Measurements from ENCODE around the gene TRIM45.

TRIM45 gene

GRCh38 chr1:117138561-117138960, 17.0 kb upstream of the TRIM45 start:
- no peak for DNase-seq (ENCODE audit: extremely low read depth, insufficient read length)
- Histone ChIP-seq H3K36me3 (ENCODE audit: control insufficient read depth, insufficient read depth, low read length) (no peaks in the 10 kb centered on the region), H3K4me3 (replicated peaks; ENCODE audit: low read depth, low read length) (no peak overlapping the region), H3K27me3 (replicated peaks; ENCODE audit: control insufficient read depth, insufficient read depth, low read length) (no peaks in the 10 kb centered on the region; the same call in none of the 2 replicates)
- no peak for TF ChIP-seq CTCF (IDR thresholded peaks at IDR 0.05; ENCODE audit: insufficient read depth, low read length, poor library complexity, severe bottlenecking)

GRCh38 chr1:117138106-117138505, 16.6 kb upstream of the TRIM45 start:
- TF ChIP-seq CTCF (IDR thresholded peaks at IDR 0.05; ENCODE audit: insufficient read depth, low read length, poor library complexity, severe bottlenecking): no peak
- Histone ChIP-seq H3K27me3 (replicated peaks; ENCODE audit: control insufficient read depth, insufficient read depth, low read length) (no peaks in the 10 kb centered on the region; the same call in none of the 2 replicates), H3K4me3 (replicated peaks; ENCODE audit: low read depth, low read length) (no peak overlapping the region), H3K36me3 (ENCODE audit: control insufficient read depth, insufficient read depth, low read length) (no peaks in the 10 kb centered on the region)
- no peak for DNase-seq (ENCODE audit: extremely low read depth, insufficient read length)

- no peak for TF ChIP-seq CTCF (IDR thresholded peaks at IDR 0.05; ENCODE audit: insufficient read depth, low read length, poor library complexity, severe bottlenecking)
- DNase-seq (ENCODE audit: extremely low read depth, insufficient read length): no peak
- Histone ChIP-seq H3K36me3 (ENCODE audit: control insufficient read depth, insufficient read depth, low read length) (no peaks in the 10 kb centered on the region), H3K4me3 (replicated peaks; ENCODE audit: low read depth, low read length) (no peak overlapping the region), H3K27me3 (replicated peaks; ENCODE audit: control insufficient read depth, insufficient read depth, low read length) (no peaks in the 10 kb centered on the region; the same call in none of the 2 replicates)
Measured at GRCh38 chr1:117137281-117137855, 15.8 kb upstream of the TRIM45 start.

- Histone ChIP-seq H3K4me3 (replicated peaks; ENCODE audit: low read depth, low read length) (no peak overlapping the region), H3K36me3 (ENCODE audit: control insufficient read depth, insufficient read depth, low read length) (no peaks in the 10 kb centered on the region), H3K27me3 (replicated peaks; ENCODE audit: control insufficient read depth, insufficient read depth, low read length) (no peaks in the 10 kb centered on the region; the same call in 1 of the 2 replicates)
- no peak for DNase-seq (ENCODE audit: extremely low read depth, insufficient read length)
- no peak for TF ChIP-seq CTCF (IDR thresholded peaks at IDR 0.05; ENCODE audit: insufficient read depth, low read length, poor library complexity, severe bottlenecking)
Measured at GRCh38 chr1:117136749-117137148, 15.2 kb upstream of the TRIM45 start.

- no peaks in the 10 kb centered on the region for H3K36me3 ChIP-seq (ENCODE audit: control insufficient read depth, insufficient read depth, low read length)
- H3K4me3 ChIP-seq (replicated peaks; ENCODE audit: low read depth, low read length): no peak overlapping the region
- DNase-seq (ENCODE audit: extremely low read depth, insufficient read length): no peak
- H3K27me3 ChIP-seq (replicated peaks; ENCODE audit: control insufficient read depth, insufficient read depth, low read length): no peaks in the 10 kb centered on the region; the same call in 1 of the 2 replicates
- TF ChIP-seq CTCF (IDR thresholded peaks at IDR 0.05; ENCODE audit: insufficient read depth, low read length, poor library complexity, severe bottlenecking): no peak
Measured at GRCh38 chr1:117135329-117135728, 13.8 kb upstream of the TRIM45 start.

- Histone ChIP-seq H3K4me3 (replicated peaks; ENCODE audit: low read depth, low read length) (no peak overlapping the region), H3K36me3 (ENCODE audit: control insufficient read depth, insufficient read depth, low read length) (no peaks in the 10 kb centered on the region), H3K27me3 (replicated peaks; ENCODE audit: control insufficient read depth, insufficient read depth, low read length) (no peaks in the 10 kb centered on the region; the same call in 1 of the 2 replicates)
- no peak for TF ChIP-seq CTCF (IDR thresholded peaks at IDR 0.05; ENCODE audit: insufficient read depth, low read length, poor library complexity, severe bottlenecking)
- DNase-seq (ENCODE audit: extremely low read depth, insufficient read length): no peak
Measured at GRCh38 chr1:117130526-117130925, 9.0 kb upstream of the TRIM45 start.

Data from GM06990 (cell line).